Keratinocyte (primary cell): ENCODE data around the gene CTNNA2. TPM values are rescaled to one million over a fixed set of nuclear protein-coding genes. Genes with fewer than 3 reads are reported as not detected.
"Not testable (repeated sequence)": the region's sequence is repeated elsewhere in the genome, so short reads cannot be mapped to it uniquely, and the experiment has no call there.

ENCODE experiments used
- DNase-seq: peaks from one replicate; pipeline ENCODE4 v3.0.0-alpha.2; 2011; ENCODE audit warnings: low read depth, missing footprints, low spot score
- FAIRE-seq: peaks from 2 replicates; lab custom pipeline; 2011; peaks lifted over from hg19 to GRCh38; lab: Jason Lieb, UNC
- H2AFZ ChIP-seq: 2 replicates; pipeline ENCODE4 v1.6.0; 2012; ENCODE audit warnings: low read length, control low read depth, inconsistent platforms; ENCODE audit not compliant: control insufficient read depth
- H3K27ac ChIP-seq: 2 replicates; pipeline ENCODE4 v1.5.1; 2011; ENCODE audit warnings: low read length; ENCODE audit not compliant: control insufficient read depth, insufficient read depth
- H3K27me3 ChIP-seq: 3 replicates; pipeline ENCODE4 v1.6.0; 2011; ENCODE audit warnings: low read length; ENCODE audit not compliant: control insufficient read depth, insufficient read depth; ENCODE audit errors: extremely low read depth
- H3K36me3 ChIP-seq, 2 experiments: 2 replicates in 1 of 2; 3 replicates in 1 of 2; pipeline ENCODE4 v1.5.1; 2011; ENCODE audit warnings: low read length in 2 of 2, mild to moderate bottlenecking in 1 of 2; ENCODE audit not compliant: control insufficient read depth in 2 of 2, insufficient read depth in 2 of 2; ENCODE audit errors: extremely low read depth in 1 of 2
- H3K4me1 ChIP-seq: 3 replicates; pipeline ENCODE4 v1.5.1; 2011; ENCODE audit warnings: low read length; ENCODE audit not compliant: control insufficient read depth, insufficient read depth; ENCODE audit errors: extremely low read depth
- H3K4me2 ChIP-seq: 3 replicates; pipeline ENCODE4 v1.6.0; 2011; ENCODE audit warnings: low read depth, low read length; ENCODE audit not compliant: control insufficient read depth, insufficient read depth; ENCODE audit errors: extremely low read depth
- H3K4me3 ChIP-seq, 3 experiments: fragments of 200-600 bp in 1 of 3; sonication (generic) in 1 of 3; 2 replicates in 2 of 3; 3 replicates in 1 of 3; pipeline ENCODE4 v1.5.1; 2011 to 2016; ENCODE audit warnings: low read length in 3 of 3, mild to moderate bottlenecking in 3 of 3, control low read depth in 2 of 3, inconsistent platforms in 1 of 3, low read depth in 1 of 3, mixed read lengths in 1 of 3, mixed run types in 1 of 3, moderate library complexity in 1 of 3; ENCODE audit not compliant: control insufficient read depth in 2 of 3, insufficient read depth in 2 of 3; ENCODE audit errors: extremely low read depth in 1 of 3
- H3K79me2 ChIP-seq: 2 replicates; pipeline ENCODE4 v1.6.0; 2012; ENCODE audit warnings: low read length; ENCODE audit not compliant: control insufficient read depth, insufficient read depth
- H3K9ac ChIP-seq: 3 replicates; pipeline ENCODE4 v1.6.0; 2011; ENCODE audit warnings: low read length; ENCODE audit not compliant: control insufficient read depth, insufficient read depth; ENCODE audit errors: extremely low read depth
- H3K9me1 ChIP-seq: 3 replicates; pipeline ENCODE4 v1.6.0; 2011; ENCODE audit warnings: low read length; ENCODE audit not compliant: control insufficient read depth, insufficient read depth; ENCODE audit errors: extremely low read depth
- H3K9me3 ChIP-seq: 2 replicates; pipeline ENCODE4 v1.5.1; 2012; ENCODE audit warnings: low read depth, low read length; ENCODE audit not compliant: control insufficient read depth
- H4K20me1 ChIP-seq: 3 replicates; pipeline ENCODE4 v1.6.0; 2011; ENCODE audit warnings: low read length; ENCODE audit not compliant: control insufficient read depth, insufficient read depth; ENCODE audit errors: extremely low read depth
- CTCF ChIP-seq, 3 experiments: IDR thresholded peaks in 1 of 3; conservative IDR thresholded peaks in 1 of 3; optimal IDR thresholded peaks in 1 of 3; 2 replicates in 2 of 3; 3 replicates in 1 of 3; pipeline versions ENCODE3 to v1.5.1; 2011; ENCODE audit warnings: low read length in 3 of 3, mild to moderate bottlenecking in 3 of 3, moderate library complexity in 2 of 3, control low read depth in 1 of 3, inconsistent platforms in 1 of 3; ENCODE audit not compliant: insufficient read depth in 2 of 3; ENCODE audit errors: extremely low read depth in 1 of 3
- EZH2 ChIP-seq: IDR thresholded peaks from one replicate; pipeline ENCODE4 v1.6.1; 2012; ENCODE audit warnings: inconsistent platforms, mild to moderate bottlenecking, low read length, moderate library complexity
- dilution Hi-C: fragments of 300-500 bp; cut with MboI; formaldehyde crosslinking; loops from one replicate; pipeline ENCODE4 v1.7.0; 2020; ENCODE audit warnings: low sequenced_read_pairs; ENCODE audit not compliant: extremely low pct_ligation_motif_present
- polyA plus RNA-seq, 5 experiments: library from polyadenylated mRNA; depleted of rRNA in 3 of 5; stranded (reverse) in 3 of 5; stranded (forward) in 1 of 5; unstranded in 1 of 5; fragments of >200 nt; gene quantifications; 1 replicate in 1 of 5; 2 replicates in 3 of 5; 3 replicates in 1 of 5; pipeline versions ENCODE4 v1.2.1 to v1.2.3, GENCODE V29; 2011 to 2012; ENCODE audit warnings: missing spikeins in 2 of 5, low read depth in 1 of 5, low replicate concordance in 1 of 5

Gene CTNNA2
- polyA plus RNA-seq, 1 donor (not counting 4 experiments of a cell fraction or from before 2014, with no cell fraction given): not detected

DNA sequence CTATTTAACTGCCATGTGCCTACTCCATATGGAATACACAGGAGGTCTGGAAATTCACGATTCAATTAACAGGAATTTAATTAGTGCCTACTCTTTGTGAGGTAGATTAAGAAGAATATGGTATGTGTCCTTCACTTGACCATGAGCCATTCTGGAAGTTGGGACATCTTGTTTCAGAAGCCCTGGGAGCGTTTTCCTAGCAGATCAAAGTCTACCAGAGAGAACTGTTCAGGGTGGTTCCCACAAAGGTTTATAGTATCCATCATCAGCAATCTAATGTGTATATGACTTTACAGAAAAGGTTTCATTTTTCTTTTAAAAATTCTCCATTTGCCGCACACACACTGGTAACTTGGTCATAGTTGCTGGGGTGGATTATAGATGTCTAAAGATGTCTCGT, 632.6 kb downstream of the CTNNA2 start:
- no peak overlapping the region for H3K27ac ChIP-seq
- no peak for TF ChIP-seq CTCF (optimal IDR thresholded peaks at IDR 0.05 in 1 of 3, IDR thresholded peaks at IDR 0.05 in 1 of 3, conservative IDR thresholded peaks at IDR 0.05 in 1 of 3; ENCODE audit: extremely low read depth in 1 of 3, insufficient read depth in 2 of 3, low read length in 3 of 3)
- no peak for TF ChIP-seq EZH2
- H3K4me3 ChIP-seq: no peak overlapping the region
- H3K4me2 ChIP-seq: no peak overlapping the region
- H3K4me1 ChIP-seq: no peaks in the 10 kb centered on the region
- H3K9ac ChIP-seq: no peak overlapping the region
- dilution Hi-C loops: no loop called here
- DNase-seq (no peak), FAIRE-seq (no peak)
- no peaks in the 10 kb centered on the region for H3K36me3 ChIP-seq
- no peaks in the 10 kb centered on the region for H3K27me3 ChIP-seq
- H3K79me2 ChIP-seq: no peaks in the 10 kb centered on the region
- H4K20me1 ChIP-seq: no peaks in the 10 kb centered on the region
- H2AFZ ChIP-seq: no peak overlapping the region
- no peaks in the 10 kb centered on the region for H3K9me3 ChIP-seq
- no peaks in the 10 kb centered on the region for H3K9me1 ChIP-seq

- H3K9me1 ChIP-seq, H3K27ac ChIP-seq, H3K4me2 ChIP-seq, H3K4me1 ChIP-seq, FAIRE-seq, H3K36me3 ChIP-seq, H4K20me1 ChIP-seq, H2AFZ ChIP-seq, H3K9ac ChIP-seq, DNase-seq, H3K79me2 ChIP-seq, H3K4me3 ChIP-seq, H3K27me3 ChIP-seq, dilution Hi-C loops, H3K9me3 ChIP-seq: not testable (repeated sequence)
Observed at GRCh38 chr2:80146757-80147156, 633.9 kb downstream of the CTNNA2 start.

- FAIRE-seq: no peak
- no peaks in the 10 kb centered on the region for H3K79me2 ChIP-seq
- no peaks in the 10 kb centered on the region for H3K9me1 ChIP-seq
- H2AFZ ChIP-seq: no peak overlapping the region
- no peaks in the 10 kb centered on the region for H3K9me3 ChIP-seq
- H3K4me2 ChIP-seq: no peak overlapping the region
- H3K36me3 ChIP-seq: no peaks in the 10 kb centered on the region
- TF ChIP-seq EZH2 (no peak), CTCF (optimal IDR thresholded peaks at IDR 0.05 in 1 of 3, IDR thresholded peaks at IDR 0.05 in 1 of 3, conservative IDR thresholded peaks at IDR 0.05 in 1 of 3; ENCODE audit: extremely low read depth in 1 of 3, insufficient read depth in 2 of 3, low read length in 3 of 3) (no peak)
- dilution Hi-C loops: no loop called here
- DNase-seq: no peak
- H3K27ac ChIP-seq: no peak overlapping the region
- H3K4me1 ChIP-seq: no peaks in the 10 kb centered on the region
- H3K4me3 ChIP-seq: no peak overlapping the region
- H4K20me1 ChIP-seq: no peaks in the 10 kb centered on the region
- H3K27me3 ChIP-seq: no peaks in the 10 kb centered on the region
- no peak overlapping the region for H3K9ac ChIP-seq
Observed at GRCh38 chr2:80147690-80148089, 634.8 kb downstream of the CTNNA2 start.
